Measurements from ENCODE around the gene ADPRHL1.
"Not testable (repeated sequence)": the region's sequence is repeated elsewhere in the genome, so short reads cannot be mapped to it uniquely, and the experiment has no call there.

The ADPRHL1 gene

GRCh38 chr13:113450861-113451620 is 2.2 kb downstream of the ADPRHL1 start:
- peak; percentile 41 for TF ChIP-seq CTCF (IDR thresholded peaks at IDR 0.05; ENCODE audit: low read depth, low read length)
- H3K4me3 ChIP-seq (ENCODE audit: low read depth, low read length): not testable (repeated sequence)
- peak; percentile 69 for DNase-seq (ENCODE audit: low read depth)

- not testable (repeated sequence) for DNase-seq (ENCODE audit: low read depth)
- peak overlapping the region; percentile 80 for H3K4me3 ChIP-seq (ENCODE audit: low read depth, low read length)
These were observed 2.9 kb downstream of the ADPRHL1 start for GRCh38 chr13:113450348-113450744.

- peak overlapping the region; percentile 80 for H3K4me3 ChIP-seq (ENCODE audit: low read depth, low read length)
- DNase-seq (ENCODE audit: low read depth): no peak
- TF ChIP-seq MAX (IDR thresholded peaks at IDR 0.05; ENCODE audit: low read depth, low read length): no peak
- TF ChIP-seq CTCF (IDR thresholded peaks at IDR 0.05; ENCODE audit: low read depth, low read length): no peak
- TF ChIP-seq MYC (IDR thresholded peaks at IDR 0.05; ENCODE audit: low read depth, low read length): no peak
- no peak for TF ChIP-seq POLR2A (IDR thresholded peaks at IDR 0.05; ENCODE audit: extremely low read depth, insufficient read length)
These were observed 3.5 kb downstream of the ADPRHL1 start for GRCh38 chr13:113449693-113450347.

- TF ChIP-seq POLR2A (IDR thresholded peaks at IDR 0.05; ENCODE audit: extremely low read depth, insufficient read length) (peak; percentile 58), MAX (IDR thresholded peaks at IDR 0.05; ENCODE audit: low read depth, low read length) (no peak), CTCF (IDR thresholded peaks at IDR 0.05; ENCODE audit: low read depth, low read length) (no peak), MYC (IDR thresholded peaks at IDR 0.05; ENCODE audit: low read depth, low read length) (peak; percentile 56)
- peak overlapping the region; percentile 80 for H3K4me3 ChIP-seq (ENCODE audit: low read depth, low read length)
- peak; percentile 95 for DNase-seq (ENCODE audit: low read depth)
These were observed 4.2 kb downstream of the ADPRHL1 start for GRCh38 chr13:113448885-113449692.

GRCh38 chr13:113448545-113448884 is 4.8 kb downstream of the ADPRHL1 start:
- peak overlapping the region; percentile 60 for H3K4me3 ChIP-seq (ENCODE audit: low read depth, low read length)
- DNase-seq (ENCODE audit: low read depth): peak; percentile 45
- no peak for TF ChIP-seq MAX (IDR thresholded peaks at IDR 0.05; ENCODE audit: low read depth, low read length)
- no peak for TF ChIP-seq MYC (IDR thresholded peaks at IDR 0.05; ENCODE audit: low read depth, low read length)
- no peak for TF ChIP-seq POLR2A (IDR thresholded peaks at IDR 0.05; ENCODE audit: extremely low read depth, insufficient read length)
- TF ChIP-seq CTCF (IDR thresholded peaks at IDR 0.05; ENCODE audit: low read depth, low read length): no peak

- TF ChIP-seq POLR2A (IDR thresholded peaks at IDR 0.05; ENCODE audit: extremely low read depth, insufficient read length) (no peak), MAX (IDR thresholded peaks at IDR 0.05; ENCODE audit: low read depth, low read length) (no peak), CTCF (IDR thresholded peaks at IDR 0.05; ENCODE audit: low read depth, low read length) (no peak), MYC (IDR thresholded peaks at IDR 0.05; ENCODE audit: low read depth, low read length) (no peak)
- no peak overlapping the region for H3K4me3 ChIP-seq (ENCODE audit: low read depth, low read length)
- DNase-seq (ENCODE audit: low read depth): peak; percentile 48
These were observed 5.7 kb downstream of the ADPRHL1 start for GRCh38 chr13:113447596-113447995.

Measured in NB4 (cell line).